ENCODE measurements around the gene ZNF48. TPM values are rescaled to one million over a fixed set of nuclear protein-coding genes. Genes with fewer than 3 reads are reported as not detected.

Gene ZNF48
- total RNA-seq, 2 experiments from 2014 or later, result 17.3 to 18.8 TPM

DNA sequence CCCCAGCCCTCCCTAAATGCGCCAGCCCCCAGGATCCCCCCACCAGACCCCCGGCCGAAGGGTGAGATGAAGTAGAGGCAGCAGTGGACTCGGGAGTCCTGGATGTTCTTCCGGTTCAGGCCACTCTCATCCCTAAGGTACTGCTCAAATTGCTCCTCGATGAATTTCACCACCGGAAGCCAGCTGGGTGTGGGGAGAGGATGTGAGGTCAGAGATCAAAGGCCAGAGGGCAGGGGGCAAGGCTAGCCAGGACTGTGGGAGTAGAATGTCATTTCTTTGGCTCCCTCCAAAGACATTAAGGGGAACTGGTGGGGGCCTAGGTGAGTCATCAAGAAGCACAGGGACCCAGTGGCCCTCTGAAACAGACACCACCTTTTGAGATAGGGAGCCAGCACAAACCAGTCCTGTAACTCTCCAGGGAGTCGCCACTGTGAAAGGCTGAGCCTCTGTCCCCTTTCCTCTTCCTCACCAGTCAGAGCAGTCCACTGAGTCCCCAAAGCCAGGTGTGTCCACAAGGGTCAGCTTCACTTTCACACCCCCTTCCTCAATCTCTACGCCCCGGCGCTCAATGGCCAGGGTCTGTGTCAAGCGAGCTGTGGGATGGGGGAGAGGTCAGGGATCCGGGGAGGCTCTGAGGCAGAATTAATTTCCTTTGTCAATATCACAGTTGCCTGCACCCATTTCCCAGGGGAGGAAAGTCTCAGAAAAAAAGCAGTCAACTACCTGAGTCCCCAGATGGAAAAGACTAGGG, 13.8 kb upstream of the ZNF48 start:
- no peaks in the 10 kb centered on the region for H3K9me3 ChIP-seq (ENCODE audit: low read length)
- DNase-seq (ENCODE audit: low spot score), result peak; percentile 67
- peaks cover 52% of the 10 kb centered on the region for H3K4me1 ChIP-seq (ENCODE audit: insufficient read depth, low read length, poor library complexity, severe bottlenecking)
- H4K20me1 ChIP-seq (ENCODE audit: insufficient read depth, low read length), result no peaks in the 10 kb centered on the region
- BruUV-seq (replicated peaks), result no TSS peak
- ChIA-PET CTCF (ENCODE audit: unreplicated experiment) (no interaction called here), POLR2A (interaction anchor here (2.8 kb wide), 2 partner anchors 10 to 14 kb away, joined by 10 to 22 read pairs; partner anchors contain the start of genes TBC1D10B and ZNF48)
- H3K4me2 ChIP-seq (ENCODE audit: low read length), result peak overlapping the region; percentile 98
- H2AFZ ChIP-seq (ENCODE audit: low read length), result no peak overlapping the region
- peaks cover 21% of the 10 kb centered on the region for H3K36me3 ChIP-seq (ENCODE audit: insufficient read depth, low read length)
- H3K79me2 ChIP-seq (ENCODE audit: insufficient read depth, low read depth, low read length), result peaks cover 35% of the 10 kb centered on the region; the same call in 1 of the 2 replicates
- peak overlapping the region; percentile 97 for H3K27ac ChIP-seq (ENCODE audit: low read depth, low read length, poor library complexity, severe bottlenecking)
- no peak for TF ChIP-seq EZH2phosphoT487 (IDR thresholded peaks at IDR 0.05; ENCODE audit: borderline replicate concordance, low read depth, low read length)
- TF ChIP-seq, protein P1, sequence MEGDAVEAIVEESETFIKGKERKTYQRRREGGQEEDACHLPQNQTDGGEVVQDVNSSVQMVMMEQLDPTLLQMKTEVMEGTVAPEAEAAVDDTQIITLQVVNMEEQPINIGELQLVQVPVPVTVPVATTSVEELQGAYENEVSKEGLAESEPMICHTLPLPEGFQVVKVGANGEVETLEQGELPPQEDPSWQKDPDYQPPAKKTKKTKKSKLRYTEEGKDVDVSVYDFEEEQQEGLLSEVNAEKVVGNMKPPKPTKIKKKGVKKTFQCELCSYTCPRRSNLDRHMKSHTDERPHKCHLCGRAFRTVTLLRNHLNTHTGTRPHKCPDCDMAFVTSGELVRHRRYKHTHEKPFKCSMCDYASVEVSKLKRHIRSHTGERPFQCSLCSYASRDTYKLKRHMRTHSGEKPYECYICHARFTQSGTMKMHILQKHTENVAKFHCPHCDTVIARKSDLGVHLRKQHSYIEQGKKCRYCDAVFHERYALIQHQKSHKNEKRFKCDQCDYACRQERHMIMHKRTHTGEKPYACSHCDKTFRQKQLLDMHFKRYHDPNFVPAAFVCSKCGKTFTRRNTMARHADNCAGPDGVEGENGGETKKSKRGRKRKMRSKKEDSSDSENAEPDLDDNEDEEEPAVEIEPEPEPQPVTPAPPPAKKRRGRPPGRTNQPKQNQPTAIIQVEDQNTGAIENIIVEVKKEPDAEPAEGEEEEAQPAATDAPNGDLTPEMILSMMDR (conservative IDR thresholded peaks at IDR 0.05; ENCODE audit: low read length), result no peak
- H3K9me2 ChIP-seq (ENCODE audit: insufficient read depth, low read length), result no peaks in the 10 kb centered on the region
- H3K4me3 ChIP-seq (ENCODE audit: low read depth, low read length, poor library complexity, severe bottlenecking), result peak overlapping the region; percentile 85
- intact Hi-C loops (cut with micrococcal nuclease; ENCODE audit: unreplicated experiment), result no loop called here

DNA sequence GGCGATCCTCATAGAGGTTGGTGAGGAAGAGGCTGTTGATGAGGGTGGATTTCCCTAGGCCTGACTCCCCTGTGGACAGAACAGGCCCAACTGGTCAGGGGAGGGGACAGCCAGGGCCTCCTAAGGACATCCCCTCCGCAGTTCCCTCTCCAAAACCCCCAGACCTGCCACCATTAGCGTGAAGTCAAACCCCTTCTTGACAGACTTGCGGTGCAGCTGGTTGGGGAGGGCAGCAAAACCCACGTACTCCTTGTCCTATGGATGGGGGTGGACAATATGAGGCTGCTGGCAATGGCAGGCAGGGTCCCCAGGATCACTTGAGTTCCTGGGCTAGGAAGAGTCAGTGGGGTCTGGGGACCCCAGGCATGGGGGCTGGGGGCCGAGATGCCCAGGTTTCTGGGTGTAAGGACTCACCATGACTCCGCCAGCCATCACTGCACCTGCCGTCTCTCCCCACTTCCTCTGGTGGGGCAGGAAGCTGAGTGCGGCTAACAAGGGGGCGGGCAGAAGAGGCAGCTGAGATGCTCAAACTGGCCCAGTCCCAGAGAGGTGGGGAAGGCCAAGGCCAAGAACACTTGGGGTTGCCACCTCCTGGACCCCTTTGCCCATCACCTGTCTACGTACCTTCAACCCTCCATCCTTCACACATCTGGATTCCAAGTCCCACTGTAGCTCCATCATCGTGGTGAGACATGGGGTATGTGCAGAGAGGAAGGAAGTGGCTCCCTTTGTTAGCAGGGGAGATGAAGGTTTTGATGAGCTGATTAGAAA, 12.9 kb upstream of the ZNF48 start, which contains the start of gene SEPTIN1:
TSS of gene SEPTIN1 (minus strand) at position 451 of the 771 bp plus-strand sequence. CDS start at position 432, 19 bp downstream.
- Histone ChIP-seq H3K4me1 (ENCODE audit: insufficient read depth, low read length, poor library complexity, severe bottlenecking) (peaks cover 49% of the 10 kb centered on the region), H3K4me3 (ENCODE audit: low read depth, low read length, poor library complexity, severe bottlenecking) (peak within 1 kb of the TSS; percentile 85), H3K4me2 (ENCODE audit: low read length) (peak within 1 kb of the TSS; percentile 98), H2AFZ (ENCODE audit: low read length) (peak within 1 kb of the TSS; percentile 15; the same call in 1 of the 2 replicates), H3K9me2 (ENCODE audit: insufficient read depth, low read length) (no peaks in the 10 kb centered on the region), H3K79me2 (ENCODE audit: insufficient read depth, low read depth, low read length) (peaks cover 35% of the 10 kb centered on the region; the same call in 1 of the 2 replicates), H3K9me3 (ENCODE audit: low read length) (no peaks in the 10 kb centered on the region), H4K20me1 (ENCODE audit: insufficient read depth, low read length) (no peaks in the 10 kb centered on the region), H3K36me3 (ENCODE audit: insufficient read depth, low read length) (peaks cover 21% of the 10 kb centered on the region), H3K27ac (ENCODE audit: low read depth, low read length, poor library complexity, severe bottlenecking) (peak within 1 kb of the TSS; percentile 97)
- TSS peak; percentile 76 for BruUV-seq (replicated peaks)
- DNase-seq (ENCODE audit: low spot score), result peak; percentile 88
- TF ChIP-seq, protein P1 (conservative IDR thresholded peaks at IDR 0.05; ENCODE audit: low read length), result no peak
- no peak for TF ChIP-seq EZH2phosphoT487 (IDR thresholded peaks at IDR 0.05; ENCODE audit: borderline replicate concordance, low read depth, low read length)
- CTCF ChIA-PET (ENCODE audit: unreplicated experiment), result interaction anchor here (0.9 to 1.5 kb wide), 4 partner anchors 11 to 176 kb away, joined by 4 to 8 read pairs (median 4); partner anchors contain the start of genes ZNF48 and ZNF771
- intact Hi-C loops (cut with micrococcal nuclease; ENCODE audit: unreplicated experiment), result no loop called here
- POLR2A ChIA-PET, result interaction anchor here (0.5 to 2.8 kb wide), 13 partner anchors 8 to 268 kb away, joined by 3 to 26 read pairs (median 5); partner anchors contain the start of genes PRR14, ZNF48 and ZNF771

Data from OCI-LY7 (cell line).